ENCODE results near the gene VKORC1L1.
A peak's percentile ranks its signal among the peaks of the same experiment; 100 is the strongest.
"Not testable (repeated sequence)": the region's sequence is repeated elsewhere in the genome, so short reads cannot be mapped to it uniquely, and the experiment has no call there.

The VKORC1L1 gene

GRCh38 chr7:65872776-65873581 is at the start of gene VKORC1L1:
Gene VKORC1L1 (plus strand): TSS chr7:65873074. CDS start chr7:65873372, 298 bp downstream.
- H3K9me3 ChIP-seq, result no peaks in the 10 kb centered on the region
- in situ Hi-C loops (cut with MboI; ENCODE audit: low sequenced_read_pairs), result no loop called here
- H3K4me3 ChIP-seq, result peak within 1 kb of the TSS; percentile 82
- peaks cover 6% of the 10 kb centered on the region; the same call in 1 of the 2 replicates for H3K36me3 ChIP-seq (replicated peaks)
- no peaks in the 10 kb centered on the region for H3K27me3 ChIP-seq (ENCODE audit: low read depth)
- no peaks in the 10 kb centered on the region for H3K4me1 ChIP-seq
- DNase-seq (ENCODE audit: low spot score in 2 of 2), result peak; percentile 91 to 97

GRCh38 chr7:65827366-65827765 is 45.5 kb upstream of the VKORC1L1 start:
- Histone ChIP-seq H3K4me1 (no peaks in the 10 kb centered on the region), H3K4me3 (no peak overlapping the region), H3K9me3 (no peaks in the 10 kb centered on the region), H3K27me3 (ENCODE audit: low read depth) (no peaks in the 10 kb centered on the region), H3K36me3 (replicated peaks) (no peaks in the 10 kb centered on the region)
- in situ Hi-C loops (cut with MboI; ENCODE audit: low sequenced_read_pairs), result no loop called here
- no peak for DNase-seq (ENCODE audit: low spot score in 2 of 2)

- H3K36me3 ChIP-seq (replicated peaks), result no peaks in the 10 kb centered on the region
- DNase-seq (ENCODE audit: low spot score in 2 of 2), result peak; percentile 8 to 37
- in situ Hi-C loops (cut with MboI; ENCODE audit: low sequenced_read_pairs), result no loop called here
These were observed 40.6 kb upstream of the VKORC1L1 start for GRCh38 chr7:65832281-65832680.

GRCh38 chr7:65836684-65837083 is 36.2 kb upstream of the VKORC1L1 start:
- DNase-seq (ENCODE audit: low spot score in 2 of 2); H3K9me3 ChIP-seq; H3K4me1 ChIP-seq; H3K27me3 ChIP-seq (ENCODE audit: low read depth); H3K4me3 ChIP-seq; H3K36me3 ChIP-seq (replicated peaks); in situ Hi-C loops (cut with MboI; ENCODE audit: low sequenced_read_pairs): not testable (repeated sequence)

More at GRCh38 chr7:65832281-65832680, 40.6 kb upstream of the VKORC1L1 start:
- Histone ChIP-seq H3K4me1 (no peaks in the 10 kb centered on the region), H3K9me3 (no peaks in the 10 kb centered on the region), H3K4me3 (no peak overlapping the region), H3K27me3 (ENCODE audit: low read depth) (no peaks in the 10 kb centered on the region)

GRCh38 chr7:65837541-65837956 is 35.3 kb upstream of the VKORC1L1 start:
- H3K36me3 ChIP-seq (replicated peaks); DNase-seq (ENCODE audit: low spot score in 2 of 2); H3K4me1 ChIP-seq; H3K9me3 ChIP-seq; H3K27me3 ChIP-seq (ENCODE audit: low read depth); H3K4me3 ChIP-seq; in situ Hi-C loops (cut with MboI; ENCODE audit: low sequenced_read_pairs): not testable (repeated sequence)

- Histone ChIP-seq H3K4me3 (no peak overlapping the region), H3K27me3 (ENCODE audit: low read depth) (no peaks in the 10 kb centered on the region), H3K9me3 (no peaks in the 10 kb centered on the region), H3K36me3 (replicated peaks) (no peaks in the 10 kb centered on the region), H3K4me1 (no peaks in the 10 kb centered on the region)
- in situ Hi-C loops (cut with MboI; ENCODE audit: low sequenced_read_pairs), result no loop called here
- no peak for DNase-seq (ENCODE audit: low spot score in 2 of 2)
These were observed 33.0 kb upstream of the VKORC1L1 start for GRCh38 chr7:65839846-65840245.

GRCh38 chr7:65840446-65840845 is 32.4 kb upstream of the VKORC1L1 start:
- no peaks in the 10 kb centered on the region for H3K4me1 ChIP-seq
- H3K4me3 ChIP-seq, result no peak overlapping the region
- H3K27me3 ChIP-seq (ENCODE audit: low read depth), result no peaks in the 10 kb centered on the region
- no peaks in the 10 kb centered on the region for H3K36me3 ChIP-seq (replicated peaks)
- DNase-seq (ENCODE audit: low spot score in 2 of 2), result no peak
- in situ Hi-C loops (cut with MboI; ENCODE audit: low sequenced_read_pairs), result no loop called here
- no peaks in the 10 kb centered on the region for H3K9me3 ChIP-seq

- H3K4me1 ChIP-seq; DNase-seq (ENCODE audit: low spot score in 2 of 2); in situ Hi-C loops (cut with MboI; ENCODE audit: low sequenced_read_pairs); H3K27me3 ChIP-seq (ENCODE audit: low read depth); H3K4me3 ChIP-seq; H3K9me3 ChIP-seq; H3K36me3 ChIP-seq (replicated peaks): not testable (repeated sequence)
These were observed 29.3 kb upstream of the VKORC1L1 start for GRCh38 chr7:65843616-65844015.

GRCh38 chr7:65846008-65846570 is 26.8 kb upstream of the VKORC1L1 start:
- in situ Hi-C loops (cut with MboI; ENCODE audit: low sequenced_read_pairs), result no loop called here
- peak in 1 of 2 experiments; percentile 14 for DNase-seq (ENCODE audit: low spot score in 2 of 2)
- Histone ChIP-seq H3K9me3 (no peaks in the 10 kb centered on the region), H3K4me1 (no peaks in the 10 kb centered on the region), H3K36me3 (replicated peaks) (no peaks in the 10 kb centered on the region), H3K4me3 (no peak overlapping the region), H3K27me3 (ENCODE audit: low read depth) (no peaks in the 10 kb centered on the region)

- DNase-seq (ENCODE audit: low spot score in 2 of 2); H3K27me3 ChIP-seq (ENCODE audit: low read depth); H3K4me3 ChIP-seq; H3K4me1 ChIP-seq; in situ Hi-C loops (cut with MboI; ENCODE audit: low sequenced_read_pairs); H3K9me3 ChIP-seq; H3K36me3 ChIP-seq (replicated peaks): not testable (repeated sequence)
These were observed 19.4 kb upstream of the VKORC1L1 start for GRCh38 chr7:65853426-65853825.

- in situ Hi-C loops (cut with MboI; ENCODE audit: low sequenced_read_pairs); H3K9me3 ChIP-seq; DNase-seq (ENCODE audit: low spot score in 2 of 2); H3K36me3 ChIP-seq (replicated peaks); H3K27me3 ChIP-seq (ENCODE audit: low read depth); H3K4me3 ChIP-seq; H3K4me1 ChIP-seq: not testable (repeated sequence)
These were observed 19.0 kb upstream of the VKORC1L1 start for GRCh38 chr7:65853892-65854291.

GRCh38 chr7:65857321-65857894 is 15.5 kb upstream of the VKORC1L1 start:
- DNase-seq (ENCODE audit: low spot score in 2 of 2); H3K4me3 ChIP-seq; H3K27me3 ChIP-seq (ENCODE audit: low read depth); H3K4me1 ChIP-seq; in situ Hi-C loops (cut with MboI; ENCODE audit: low sequenced_read_pairs); H3K9me3 ChIP-seq; H3K36me3 ChIP-seq (replicated peaks): not testable (repeated sequence)

- in situ Hi-C loops (cut with MboI; ENCODE audit: low sequenced_read_pairs), result not testable (repeated sequence)
These were observed 14.2 kb upstream of the VKORC1L1 start for GRCh38 chr7:65858660-65859059.

GRCh38 chr7:65866244-65866643 is 6.6 kb upstream of the VKORC1L1 start:
- H3K36me3 ChIP-seq (replicated peaks); in situ Hi-C loops (cut with MboI; ENCODE audit: low sequenced_read_pairs): not testable (repeated sequence)

More at GRCh38 chr7:65858660-65859059, 14.2 kb upstream of the VKORC1L1 start:
- H3K4me3 ChIP-seq; H3K9me3 ChIP-seq; DNase-seq (ENCODE audit: low spot score in 2 of 2); H3K4me1 ChIP-seq; H3K36me3 ChIP-seq (replicated peaks); H3K27me3 ChIP-seq (ENCODE audit: low read depth): not testable (repeated sequence)

More at GRCh38 chr7:65866244-65866643, 6.6 kb upstream of the VKORC1L1 start:
- not testable (repeated sequence) for H3K27me3 ChIP-seq (ENCODE audit: low read depth); DNase-seq (ENCODE audit: low spot score in 2 of 2); H3K4me1 ChIP-seq; H3K4me3 ChIP-seq; H3K9me3 ChIP-seq

Measured in HAP-1 (cell line).